Vagina (tissue), 2 donors: ENCODE results near the gene HNRNPC. TPM values are rescaled to one million over a fixed set of nuclear protein-coding genes. Genes with fewer than 3 reads are reported as not detected.

Experiments
- DNase-seq, 2 donors: peaks; one replicate each; pipeline ENCODE4 v3.0.0-alpha.2; 2017; ENCODE audit errors: extremely low spot score in 2 of 2
- H3K27ac ChIP-seq: fragments of 200-600 bp; sonication (generic); one replicate; pipeline ENCODE4 v1.5.1; 2019
- H3K27me3 ChIP-seq: fragments of 200-600 bp; sonication (generic); one replicate; pipeline ENCODE4 v1.5.1; 2019
- H3K36me3 ChIP-seq, 2 donors: fragments of 200-600 bp; sonication (generic); one replicate each; pipeline ENCODE4 v1.5.1; 2017 to 2019
- H3K4me1 ChIP-seq: fragments of 200-600 bp; sonication (generic); one replicate; pipeline ENCODE4 v1.5.1; 2019
- H3K4me3 ChIP-seq, 2 donors: fragments of 200-600 bp; sonication (generic); 1 replicate in 1 of 2; 2 replicates in 1 of 2; pipeline ENCODE4 v1.5.1; 2016 to 2019
- H3K9me3 ChIP-seq: fragments of 200-600 bp; sonication (generic); one replicate; pipeline ENCODE4 v1.5.1; 2019
- CTCF ChIP-seq, 3 experiments: fragments of 450-650 bp in 2 of 3; fragments of 200-600 bp in 1 of 3; sonication (generic) in 1 of 3; IDR thresholded peaks; one replicate each; pipeline ENCODE4 v1.5.1; 2017 to 2019; ENCODE audit warnings: antibody characterized with exemption in 3 of 3, mild to moderate bottlenecking in 2 of 3, moderate library complexity in 2 of 3
- POLR2A ChIP-seq, 2 donors: fragments of 450-650 bp; IDR thresholded peaks; one replicate each; pipeline ENCODE4 v1.6.1; 2017; ENCODE audit warnings: antibody characterized with exemption in 2 of 2, mild to moderate bottlenecking in 2 of 2, moderate library complexity in 2 of 2
- POLR2AphosphoS5 ChIP-seq, 2 donors: sonication (generic); formaldehyde crosslinking; IDR thresholded peaks; one replicate each; pipeline ENCODE4 v1.9.0; 2017; ENCODE audit warnings: antibody characterized with exemption in 2 of 2, mild to moderate bottlenecking in 2 of 2, low read depth in 1 of 2; ENCODE audit not compliant: insufficient read depth in 1 of 2
- intact Hi-C: fragments of 100-400 bp; cut with DNase I; formaldehyde crosslinking; loops from one replicate; pipeline ENCODE4 v1.15.1; 2023
- total RNA-seq: library from RNA; depleted of rRNA; stranded (reverse); fragments of >200 nt; gene quantifications from one replicate; pipeline ENCODE4 v1.2.3, GENCODE V29; 2016

Gene HNRNPC
- total RNA-seq, 1 donor from 2014 or later = 345 TPM

DNA sequence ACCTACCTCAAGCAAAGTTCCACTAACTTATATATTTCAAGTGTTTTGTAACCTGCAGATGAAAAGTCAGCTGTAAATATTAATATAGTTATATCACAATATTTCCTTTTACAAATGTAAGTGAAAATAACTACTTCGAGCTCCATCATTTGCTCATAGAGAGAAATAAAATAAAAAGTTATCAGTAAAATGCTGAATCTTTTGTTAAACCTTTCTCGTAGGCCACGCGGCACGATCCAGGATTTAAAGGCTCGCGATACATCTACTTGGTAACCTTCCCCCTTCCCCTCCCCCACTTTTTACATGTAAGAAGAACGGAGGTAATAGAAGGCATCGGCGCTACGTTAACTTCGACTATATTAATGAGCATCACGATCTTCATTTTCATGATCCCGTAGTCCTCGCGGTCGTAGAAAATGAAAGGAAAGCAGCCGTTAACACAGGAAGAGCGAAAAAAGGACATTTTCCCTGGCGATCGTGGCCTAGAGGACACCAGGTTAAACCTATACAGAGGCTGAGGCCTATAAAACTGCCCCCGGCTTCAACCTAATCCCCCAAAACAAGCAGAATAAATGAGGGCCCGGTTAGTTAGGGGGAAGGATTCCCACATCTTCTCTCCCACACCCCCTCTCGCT is 508 bp downstream of the HNRNPC start:
- intact Hi-C loops = no loop called here
- no peak for TF ChIP-seq POLR2AphosphoS5 (IDR thresholded peaks at IDR 0.05; ENCODE audit: insufficient read depth in 1 of 2, low read depth in 1 of 2)
- TF ChIP-seq CTCF (IDR thresholded peaks at IDR 0.05) = no peak
- TF ChIP-seq POLR2A (IDR thresholded peaks at IDR 0.05) = no peak
- peaks cover 55% of the 10 kb centered on the region for H3K4me1 ChIP-seq
- H3K27me3 ChIP-seq = no peaks in the 10 kb centered on the region
- H3K36me3 ChIP-seq = peaks cover 0 to 5% of the 10 kb centered on the region in 2 donors
- no peaks in the 10 kb centered on the region for H3K9me3 ChIP-seq
- H3K4me3 ChIP-seq = peak overlapping the region; percentile 84 to 93
- no peak for DNase-seq
- H3K27ac ChIP-seq = peak overlapping the region; percentile 99

GRCh38 chr14:21267886-21268616 is 1.2 kb downstream of the HNRNPC start:
- H3K9me3 ChIP-seq = no peaks in the 10 kb centered on the region
- intact Hi-C loops = no loop called here
- H3K27me3 ChIP-seq = no peaks in the 10 kb centered on the region
- peak overlapping the region; percentile 99 for H3K27ac ChIP-seq
- no peak for TF ChIP-seq POLR2A (IDR thresholded peaks at IDR 0.05)
- TF ChIP-seq POLR2AphosphoS5 (IDR thresholded peaks at IDR 0.05; ENCODE audit: insufficient read depth in 1 of 2, low read depth in 1 of 2) = no peak
- no peak for TF ChIP-seq CTCF (IDR thresholded peaks at IDR 0.05)
- H3K4me1 ChIP-seq = peaks cover 62% of the 10 kb centered on the region
- no peak for DNase-seq
- H3K4me3 ChIP-seq = peak overlapping the region; percentile 84 to 93
- H3K36me3 ChIP-seq = peaks cover 0 to 5% of the 10 kb centered on the region in 2 donors

- H3K27me3 ChIP-seq = no peaks in the 10 kb centered on the region
- peaks cover 0 to 6% of the 10 kb centered on the region in 2 donors for H3K36me3 ChIP-seq
- no peaks in the 10 kb centered on the region for H3K9me3 ChIP-seq
- peaks cover 68% of the 10 kb centered on the region for H3K4me1 ChIP-seq
- TF ChIP-seq POLR2A (IDR thresholded peaks at IDR 0.05) = no peak
- peak in 1 of 2 donors; percentile 7 for TF ChIP-seq POLR2AphosphoS5 (IDR thresholded peaks at IDR 0.05; ENCODE audit: insufficient read depth in 1 of 2, low read depth in 1 of 2)
- peak overlapping the region; percentile 84 to 93 for H3K4me3 ChIP-seq
- intact Hi-C loops = no loop called here
- H3K27ac ChIP-seq = peak overlapping the region; percentile 99
- DNase-seq = no peak
Measured at GRCh38 chr14:21267431-21267845, 1.8 kb downstream of the HNRNPC start.

- intact Hi-C loops = no loop called here
- Histone ChIP-seq H3K36me3 (peaks cover 0 to 18% of the 10 kb centered on the region in 2 donors), H3K27me3 (no peaks in the 10 kb centered on the region), H3K9me3 (no peaks in the 10 kb centered on the region), H3K4me3 (no peak overlapping the region), H3K4me1 (peaks cover 81% of the 10 kb centered on the region), H3K27ac (no peak overlapping the region)
- no peak for TF ChIP-seq POLR2A (IDR thresholded peaks at IDR 0.05)
- TF ChIP-seq CTCF (IDR thresholded peaks at IDR 0.05) = no peak
- TF ChIP-seq POLR2AphosphoS5 (IDR thresholded peaks at IDR 0.05; ENCODE audit: insufficient read depth in 1 of 2, low read depth in 1 of 2) = no peak
- no peak for DNase-seq
Measured at GRCh38 chr14:21264025-21264801, 5.0 kb downstream of the HNRNPC start.

DNA sequence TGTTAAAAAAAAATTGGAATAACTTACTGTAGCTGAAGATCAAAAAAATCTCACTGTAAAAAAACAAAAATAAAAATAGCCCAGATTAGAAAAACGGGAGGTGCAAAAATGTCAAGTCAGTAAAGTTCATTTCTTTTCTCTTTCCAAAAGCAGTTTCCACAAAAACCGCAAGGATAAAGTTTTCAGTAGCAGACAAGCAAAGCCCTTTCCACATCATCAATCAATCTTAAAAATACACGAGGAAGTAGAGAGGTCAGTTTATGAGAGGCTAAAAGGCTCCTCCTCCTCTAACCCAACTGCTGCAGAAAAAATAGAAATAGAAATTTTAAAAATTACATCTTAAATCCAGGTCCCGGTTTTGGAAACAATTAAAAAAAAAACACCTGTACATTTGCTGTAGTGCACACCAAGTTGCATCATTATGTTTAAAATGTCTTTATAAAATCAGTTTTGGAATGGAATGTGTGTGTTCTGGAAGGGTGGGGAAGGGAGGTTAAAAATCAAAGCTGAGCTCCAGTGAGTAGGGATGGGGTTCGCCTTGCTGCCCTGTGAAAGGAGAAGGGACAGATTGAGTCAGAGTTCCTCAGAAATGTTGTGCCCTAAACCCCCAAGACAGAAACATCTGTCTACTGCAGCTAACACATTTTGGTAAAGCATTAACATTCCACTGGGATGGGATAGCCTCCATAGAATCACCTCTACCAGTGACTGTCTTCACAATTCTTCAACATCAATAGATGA is 5.8 kb downstream of the HNRNPC start:
- H3K4me3 ChIP-seq = no peak overlapping the region
- H3K27me3 ChIP-seq = no peaks in the 10 kb centered on the region
- H3K27ac ChIP-seq = no peak overlapping the region
- H3K36me3 ChIP-seq = peaks cover 0 to 23% of the 10 kb centered on the region in 2 donors
- no peaks in the 10 kb centered on the region for H3K9me3 ChIP-seq
- DNase-seq = no peak
- no peak for TF ChIP-seq POLR2A (IDR thresholded peaks at IDR 0.05)
- no peak for TF ChIP-seq POLR2AphosphoS5 (IDR thresholded peaks at IDR 0.05; ENCODE audit: insufficient read depth in 1 of 2, low read depth in 1 of 2)
- no peak for TF ChIP-seq CTCF (IDR thresholded peaks at IDR 0.05)
- intact Hi-C loops = no loop called here
- H3K4me1 ChIP-seq = peaks cover 87% of the 10 kb centered on the region
